ENCODE measurements around the gene SOAT1.

Gene SOAT1

GRCh38 chr1:179303200-179303785 is 9.7 kb downstream of the SOAT1 start:
- Histone ChIP-seq H3K36me3 (ENCODE audit: low read length) (peaks cover 9% of the 10 kb centered on the region; the same call in 1 of the 2 replicates), H4K20me1 (ENCODE audit: low read depth, low read length) (no peaks in the 10 kb centered on the region), H3K79me2 (ENCODE audit: insufficient read depth, low read length) (peaks cover 40% of the 10 kb centered on the region), H2AFZ (ENCODE audit: low read depth, low read length, severe bottlenecking) (no peak overlapping the region), H3K9me3 (ENCODE audit: insufficient read depth, low read length) (no peaks in the 10 kb centered on the region), H3F3A (ENCODE audit: insufficient read depth) (no peaks in the 10 kb centered on the region), H3K27ac (ENCODE audit: low read depth, low read length) (no peak overlapping the region), H3K9me2 (replicated peaks; ENCODE audit: insufficient read depth, low read length) (no peaks in the 10 kb centered on the region), H3K4me2 (ENCODE audit: low read depth, low read length, poor library complexity, severe bottlenecking) (no peak overlapping the region), H3K4me3 (ENCODE audit: insufficient read depth, low read length, poor library complexity, severe bottlenecking) (no peak overlapping the region), H3K27me3 (ENCODE audit: low read length) (no peaks in the 10 kb centered on the region), H3K9ac (ENCODE audit: low read length) (no peak overlapping the region)
- TF ChIP-seq EZH2phosphoT487 (conservative IDR thresholded peaks at IDR 0.05; ENCODE audit: low read length) = no peak
- TF ChIP-seq, protein P1, sequence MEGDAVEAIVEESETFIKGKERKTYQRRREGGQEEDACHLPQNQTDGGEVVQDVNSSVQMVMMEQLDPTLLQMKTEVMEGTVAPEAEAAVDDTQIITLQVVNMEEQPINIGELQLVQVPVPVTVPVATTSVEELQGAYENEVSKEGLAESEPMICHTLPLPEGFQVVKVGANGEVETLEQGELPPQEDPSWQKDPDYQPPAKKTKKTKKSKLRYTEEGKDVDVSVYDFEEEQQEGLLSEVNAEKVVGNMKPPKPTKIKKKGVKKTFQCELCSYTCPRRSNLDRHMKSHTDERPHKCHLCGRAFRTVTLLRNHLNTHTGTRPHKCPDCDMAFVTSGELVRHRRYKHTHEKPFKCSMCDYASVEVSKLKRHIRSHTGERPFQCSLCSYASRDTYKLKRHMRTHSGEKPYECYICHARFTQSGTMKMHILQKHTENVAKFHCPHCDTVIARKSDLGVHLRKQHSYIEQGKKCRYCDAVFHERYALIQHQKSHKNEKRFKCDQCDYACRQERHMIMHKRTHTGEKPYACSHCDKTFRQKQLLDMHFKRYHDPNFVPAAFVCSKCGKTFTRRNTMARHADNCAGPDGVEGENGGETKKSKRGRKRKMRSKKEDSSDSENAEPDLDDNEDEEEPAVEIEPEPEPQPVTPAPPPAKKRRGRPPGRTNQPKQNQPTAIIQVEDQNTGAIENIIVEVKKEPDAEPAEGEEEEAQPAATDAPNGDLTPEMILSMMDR (IDR thresholded peaks at IDR 0.05; ENCODE audit: insufficient read depth, low read length, poor library complexity, severe bottlenecking) = no peak

DNA sequence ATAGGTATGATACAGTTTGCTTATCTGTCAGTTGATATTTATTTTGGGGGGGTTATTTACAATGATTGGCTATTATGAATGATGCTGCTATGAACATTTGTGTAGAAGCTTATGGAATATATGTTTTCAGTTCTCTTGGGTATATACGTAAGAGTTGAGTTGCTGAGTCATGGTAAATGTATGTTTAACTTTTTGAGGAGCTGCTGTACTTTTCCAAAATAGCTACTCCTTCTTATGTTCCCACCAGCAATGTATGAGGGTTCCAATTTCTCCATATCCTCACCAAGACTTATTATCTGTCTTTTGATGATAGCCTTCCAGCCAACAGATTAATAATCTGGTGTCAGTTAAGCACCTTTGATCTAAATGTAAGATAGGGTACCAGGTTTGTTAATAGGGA is 11.9 kb downstream of the SOAT1 start:
- Histone ChIP-seq H3F3A (ENCODE audit: insufficient read depth) (no peaks in the 10 kb centered on the region), H3K36me3 (ENCODE audit: low read length) (peaks cover 9% of the 10 kb centered on the region; the same call in 1 of the 2 replicates), H3K9ac (ENCODE audit: low read length) (no peak overlapping the region), H4K20me1 (ENCODE audit: low read depth, low read length) (no peaks in the 10 kb centered on the region), H2AFZ (ENCODE audit: low read depth, low read length, severe bottlenecking) (no peak overlapping the region), H3K79me2 (ENCODE audit: insufficient read depth, low read length) (peaks cover 24% of the 10 kb centered on the region), H3K9me3 (ENCODE audit: insufficient read depth, low read length) (no peaks in the 10 kb centered on the region), H3K27ac (ENCODE audit: low read depth, low read length) (no peak overlapping the region), H3K4me3 (ENCODE audit: insufficient read depth, low read length, poor library complexity, severe bottlenecking) (no peak overlapping the region), H3K27me3 (ENCODE audit: low read length) (no peaks in the 10 kb centered on the region), H3K4me2 (ENCODE audit: low read depth, low read length, poor library complexity, severe bottlenecking) (no peak overlapping the region), H3K9me2 (replicated peaks; ENCODE audit: insufficient read depth, low read length) (no peaks in the 10 kb centered on the region)
- TF ChIP-seq, protein P1 (IDR thresholded peaks at IDR 0.05; ENCODE audit: insufficient read depth, low read length, poor library complexity, severe bottlenecking) = no peak
- no peak for TF ChIP-seq EZH2phosphoT487 (conservative IDR thresholded peaks at IDR 0.05; ENCODE audit: low read length)

DNA sequence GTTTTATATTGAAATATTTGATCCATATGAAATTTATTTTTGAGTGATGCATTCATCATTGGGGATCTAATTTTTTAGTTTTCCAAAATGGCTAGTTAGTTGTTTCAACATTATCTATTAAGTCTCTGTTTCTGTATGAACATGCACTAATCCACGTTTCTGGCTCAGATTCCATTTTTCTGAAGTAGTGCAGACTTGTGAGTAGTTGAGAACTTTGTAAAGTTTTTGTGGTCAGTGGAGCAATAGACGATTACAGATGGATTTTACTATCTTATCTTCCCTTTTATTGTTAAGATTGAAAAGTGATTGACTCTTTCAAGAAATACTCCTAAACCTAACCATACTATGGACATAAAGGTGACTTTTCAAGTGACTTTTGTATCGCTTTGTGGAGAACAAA is 16.7 kb downstream of the SOAT1 start:
- Histone ChIP-seq H3K27me3 (ENCODE audit: low read length) (no peaks in the 10 kb centered on the region), H2AFZ (ENCODE audit: low read depth, low read length, severe bottlenecking) (no peak overlapping the region), H3K4me2 (ENCODE audit: low read depth, low read length, poor library complexity, severe bottlenecking) (no peak overlapping the region), H3K36me3 (ENCODE audit: low read length) (no peaks in the 10 kb centered on the region; the same call in 1 of the 2 replicates), H4K20me1 (ENCODE audit: low read depth, low read length) (no peaks in the 10 kb centered on the region), H3K4me3 (ENCODE audit: insufficient read depth, low read length, poor library complexity, severe bottlenecking) (no peak overlapping the region), H3K9me3 (ENCODE audit: insufficient read depth, low read length) (no peaks in the 10 kb centered on the region), H3K27ac (ENCODE audit: low read depth, low read length) (no peak overlapping the region), H3K9me2 (replicated peaks; ENCODE audit: insufficient read depth, low read length) (no peaks in the 10 kb centered on the region), H3K9ac (ENCODE audit: low read length) (no peak overlapping the region), H3F3A (ENCODE audit: insufficient read depth) (no peaks in the 10 kb centered on the region; the same call in 1 of the 2 replicates), H3K79me2 (ENCODE audit: insufficient read depth, low read length) (peaks cover 29% of the 10 kb centered on the region)
- no peak for TF ChIP-seq EZH2phosphoT487 (conservative IDR thresholded peaks at IDR 0.05; ENCODE audit: low read length)
- TF ChIP-seq, protein P1 (IDR thresholded peaks at IDR 0.05; ENCODE audit: insufficient read depth, low read length, poor library complexity, severe bottlenecking) = no peak

Measured in SU-DHL-6 (cell line).